ENCODE data around the gene EDARADD. TPM values are rescaled to one million over a fixed set of nuclear protein-coding genes. Genes with fewer than 3 reads are reported as not detected.

Gene EDARADD
- total RNA-seq, 1 experiment from 2014 or later = 0.30 TPM

GRCh38 chr1:236388332-236388731 is 5.8 kb upstream of the EDARADD start (continued):
- TF ChIP-seq ZNF274 (IDR thresholded peaks at IDR 0.05; ENCODE audit: low read depth, low read length) (no peak), RAD21 (IDR thresholded peaks at IDR 0.05; ENCODE audit: low read depth) (no peak), ELF1 (IDR thresholded peaks at IDR 0.05; ENCODE audit: borderline replicate concordance, low read depth) (no peak)

- Histone ChIP-seq H3K79me2 (ENCODE audit: insufficient read depth, low read length) (no peaks in the 10 kb centered on the region), H4K20me1 (ENCODE audit: insufficient read depth) (no peaks in the 10 kb centered on the region), H2AFZ (ENCODE audit: low read depth, low read length, poor library complexity, severe bottlenecking) (no peak overlapping the region), H3K9me2 (ENCODE audit: insufficient read depth) (no peaks in the 10 kb centered on the region), H3K36me3 (ENCODE audit: control insufficient read depth in 1 of 2, insufficient read depth in 2 of 2, low read length in 2 of 2) (no peaks in the 10 kb centered on the region), H3K9ac (ENCODE audit: low read length) (no peak overlapping the region), H3K4me3 (replicated peaks in 1 of 2; ENCODE audit: low read depth in 1 of 2, low read length in 2 of 2) (no peak overlapping the region), H3K27me3 (ENCODE audit: insufficient read depth, low read length) (no peaks in the 10 kb centered on the region), H3K4me2 (ENCODE audit: low read length) (no peak overlapping the region), H3K4me1 (ENCODE audit: control insufficient read depth in 1 of 2, insufficient read depth in 2 of 2, low read length in 2 of 2) (no peaks in the 10 kb centered on the region), H3K27ac (ENCODE audit: low read depth, low read length) (no peak overlapping the region), H3K9me3 (ENCODE audit: control insufficient read depth in 1 of 2, insufficient read depth in 1 of 2, low read depth in 1 of 2, low read length in 2 of 2) (no peaks in the 10 kb centered on the region)
- no peak for TF ChIP-seq SIN3A (IDR thresholded peaks at IDR 0.05; ENCODE audit: low read depth)
- ChIA-PET CTCF (no interaction called here), POLR2A (no interaction called here), RAD21 (ENCODE audit: low non-redundant PET in 1 of 2, low total read pairs in 2 of 2, uncharacterized antibody in 2 of 2, unreplicated experiment in 2 of 2) (no interaction called here)
- ATAC-seq = no peak
- no peak for DNase-seq (ENCODE audit: low read depth, low spot score)
- intact Hi-C loops (cut with micrococcal nuclease) = no loop called here
- no TSS peak for BruUV-seq (replicated peaks)
Observed at GRCh38 chr1:236389253-236389652, 4.8 kb upstream of the EDARADD start.

GRCh38 chr1:236391008-236391407 is 3.1 kb upstream of the EDARADD start:
- ATAC-seq (no peak), DNase-seq (ENCODE audit: low read depth, low spot score) (no peak)
- intact Hi-C loops (cut with micrococcal nuclease) = no loop called here
- ChIA-PET CTCF (no interaction called here), RAD21 (ENCODE audit: low non-redundant PET in 1 of 2, low total read pairs in 2 of 2, uncharacterized antibody in 2 of 2, unreplicated experiment in 2 of 2) (no interaction called here), POLR2A (no interaction called here)
- Histone ChIP-seq H3K27me3 (ENCODE audit: insufficient read depth, low read length) (no peaks in the 10 kb centered on the region), H3K36me3 (ENCODE audit: control insufficient read depth in 1 of 2, insufficient read depth in 2 of 2, low read length in 2 of 2) (no peaks in the 10 kb centered on the region), H2AFZ (ENCODE audit: low read depth, low read length, poor library complexity, severe bottlenecking) (no peak overlapping the region), H4K20me1 (ENCODE audit: insufficient read depth) (no peaks in the 10 kb centered on the region), H3K4me2 (ENCODE audit: low read length) (no peak overlapping the region), H3K4me3 (replicated peaks in 1 of 2; ENCODE audit: low read depth in 1 of 2, low read length in 2 of 2) (no peak overlapping the region), H3K9ac (ENCODE audit: low read length) (no peak overlapping the region), H3K9me3 (ENCODE audit: control insufficient read depth in 1 of 2, insufficient read depth in 1 of 2, low read depth in 1 of 2, low read length in 2 of 2) (no peaks in the 10 kb centered on the region), H3K79me2 (ENCODE audit: insufficient read depth, low read length) (no peaks in the 10 kb centered on the region), H3K27ac (ENCODE audit: low read depth, low read length) (no peak overlapping the region), H3K9me2 (ENCODE audit: insufficient read depth) (no peaks in the 10 kb centered on the region), H3K4me1 (ENCODE audit: control insufficient read depth in 1 of 2, insufficient read depth in 2 of 2, low read length in 2 of 2) (no peaks in the 10 kb centered on the region)
- no TSS peak for BruUV-seq (replicated peaks)
- TF ChIP-seq ATF3 (IDR thresholded peaks at IDR 0.05) = no peak
- no peak for TF ChIP-seq SIN3A (IDR thresholded peaks at IDR 0.05; ENCODE audit: low read depth)
- TF ChIP-seq CTCF (IDR thresholded peaks at IDR 0.05 in 2 of 3, conservative IDR thresholded peaks at IDR 0.05 in 1 of 3; ENCODE audit: borderline replicate concordance in 1 of 3, insufficient read depth in 1 of 3, low read depth in 2 of 3, low read length in 2 of 3) = no peak

Data from HCT116 (cell line).